ENCODE measurements around the gene WDR46. TPM values are rescaled to one million over a fixed set of nuclear protein-coding genes. Genes with fewer than 3 reads are reported as not detected.
A peak's percentile ranks its signal among the peaks of the same experiment; 100 is the strongest.

Gene WDR46
- total RNA-seq, 2 donors from 2014 or later, result 19.0 to 31.6 TPM

DNA sequence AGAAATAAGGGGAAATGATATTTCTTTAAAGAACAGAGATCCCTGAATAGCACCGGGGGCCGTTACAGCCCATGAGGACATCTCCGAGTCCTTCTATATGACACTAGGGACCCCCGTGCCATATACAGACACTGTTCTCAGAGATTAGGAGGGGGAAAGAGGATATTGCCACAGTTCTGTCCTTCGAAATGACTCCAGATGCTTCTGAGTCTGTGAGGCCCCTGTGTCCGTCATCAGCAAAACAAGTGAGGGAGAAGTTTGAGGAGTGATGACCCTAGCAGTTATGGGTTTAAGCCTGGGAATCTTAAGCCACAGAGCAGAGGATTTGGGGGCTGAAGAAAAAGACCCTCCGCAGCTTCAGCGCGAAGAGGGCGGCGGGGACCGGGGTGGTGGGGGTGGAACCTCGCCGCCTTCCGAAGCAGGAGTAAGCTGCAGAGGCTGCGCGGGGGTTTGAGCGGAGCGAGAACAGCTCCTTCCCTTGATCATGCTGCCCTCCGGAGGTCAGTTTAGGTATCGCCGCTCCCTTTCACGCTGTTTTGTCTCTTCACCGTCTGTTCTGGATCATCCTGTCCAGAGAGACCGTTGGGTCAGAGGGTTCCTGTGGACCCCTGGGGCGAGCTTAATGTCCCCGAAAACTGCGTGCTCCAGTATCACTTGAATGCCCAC, 40.9 kb downstream of the WDR46 start:
- intact Hi-C loops (cut with DNase I), result loop anchor here (1.0 to 10.0 kb wide), 6 partner anchors 36 to 353 kb away; no protein-coding TSS in a partner anchor
- ATAC-seq, result peak; percentile 71 to 76
- DNase-seq, result peak; percentile 90

GRCh38 chr6:33243476-33243875, 45.6 kb downstream of the WDR46 start:
- DNase-seq (no peak), ATAC-seq (no peak)
- intact Hi-C loops (cut with DNase I), result loop anchor here (5.0 to 10.0 kb wide), 3 partner anchors 81 to 349 kb away; no protein-coding TSS in a partner anchor

DNA sequence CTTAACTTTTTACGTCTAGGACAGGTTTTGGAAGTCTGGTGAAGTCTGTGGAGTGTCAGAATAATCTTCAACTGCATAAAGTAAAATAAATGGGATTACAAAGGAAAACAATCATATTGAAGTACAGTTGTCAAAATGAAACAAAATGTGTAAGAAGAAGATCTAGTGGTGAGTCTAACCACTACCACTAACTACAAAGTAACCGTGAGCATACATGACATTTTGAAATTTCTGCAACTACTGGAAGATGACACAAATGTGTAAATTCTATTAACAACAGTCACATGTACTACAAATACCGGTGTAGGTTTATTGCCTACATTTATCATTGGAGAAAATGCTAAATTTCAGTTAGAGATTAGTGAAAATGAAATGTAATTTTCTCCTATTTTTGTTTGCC, 47.1 kb downstream of the WDR46 start:
- no peak for ATAC-seq
- DNase-seq, result no peak
- intact Hi-C loops (cut with DNase I), result loop anchor here (5.0 to 10.0 kb wide), 3 partner anchors 80 to 347 kb away; no protein-coding TSS in a partner anchor

- ATAC-seq (no peak), DNase-seq (no peak)
- intact Hi-C loops (cut with DNase I), result no loop called here
Measured at GRCh38 chr6:33237741-33238140, 51.3 kb downstream of the WDR46 start.

DNA sequence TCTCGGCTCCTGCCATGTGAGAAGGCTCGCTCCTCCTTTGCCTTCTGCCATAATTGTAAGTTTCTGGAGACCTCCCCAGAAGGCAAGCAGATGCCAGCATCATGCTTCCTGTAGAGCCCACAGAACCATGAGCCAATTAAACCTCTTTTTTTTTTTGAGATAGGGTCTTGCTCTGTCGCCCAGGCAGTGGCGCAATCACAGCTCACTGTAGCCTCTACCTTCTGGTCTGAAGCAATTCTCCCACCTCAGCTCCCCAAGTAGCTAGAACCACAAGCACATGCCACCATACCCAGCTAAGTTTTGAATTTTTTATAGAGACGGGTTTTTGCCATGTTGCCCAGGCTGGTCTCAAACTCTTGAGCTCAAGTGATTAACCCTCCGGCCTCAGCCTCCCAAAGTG, 52.2 kb downstream of the WDR46 start:
- DNase-seq, result no peak
- ATAC-seq, result no peak
- intact Hi-C loops (cut with DNase I), result no loop called here

DNA sequence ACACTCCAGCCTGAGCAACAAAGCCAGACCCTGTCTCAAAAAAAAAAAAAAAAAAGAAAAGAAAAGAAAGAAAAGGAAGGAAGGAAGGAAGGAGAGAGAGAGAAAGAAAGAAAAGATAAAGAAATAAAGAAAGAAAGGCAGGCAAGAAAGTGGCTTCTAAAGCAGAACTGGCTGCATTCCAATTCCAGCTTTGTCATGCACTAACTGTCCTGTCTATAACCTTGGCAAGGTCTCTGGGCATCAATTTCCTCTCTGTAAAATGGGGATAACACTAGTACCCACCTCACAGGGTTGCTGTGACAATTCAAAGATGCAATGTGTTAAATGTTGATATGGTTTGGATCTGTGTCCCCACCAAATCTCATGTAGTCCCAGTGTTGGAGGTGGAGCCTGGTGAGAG, 52.7 kb downstream of the WDR46 start:
- DNase-seq (no peak), ATAC-seq (no peak)
- intact Hi-C loops (cut with DNase I), result no loop called here

DNA sequence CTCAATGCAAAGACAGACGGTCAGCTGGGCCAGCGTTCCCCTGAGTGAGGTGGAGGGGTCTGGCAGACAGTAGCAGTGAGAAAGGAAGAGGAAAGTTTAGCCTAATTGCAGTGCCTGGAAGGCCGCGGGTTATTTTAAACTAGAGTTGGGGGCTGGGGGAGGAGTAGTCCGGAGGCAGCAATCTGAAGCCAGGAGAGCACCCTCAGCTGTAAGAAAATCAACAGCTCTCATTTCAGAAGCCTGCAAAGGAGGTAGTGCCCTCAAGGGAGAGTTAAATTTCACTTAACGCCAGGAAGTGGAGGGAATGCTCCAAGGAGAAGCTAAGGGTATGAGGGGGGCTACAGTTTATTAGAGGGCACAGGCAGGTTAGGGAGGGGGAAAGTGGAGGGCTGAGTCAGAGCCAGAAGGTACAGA, 53.8 kb downstream of the WDR46 start:
- no peak for DNase-seq
- intact Hi-C loops (cut with DNase I), result no loop called here
- no peak for ATAC-seq

Small RNA genes lying within 50 kb of the gene (microRNA-seq; reads per million reads assigned to microRNA genes)
- gene MIR6834 (0 reads per million in 2 donors), gene MIR6873 (0 reads per million in 2 donors)

Other genes with a start within 250 kb of the WDR46 start
- gene HLA-DPA1, start 215.6 kb downstream of the WDR46 start, total RNA-seq, result 10 to 100 TPM; 50.5 to 54.1 TPM
- gene HLA-DPB1, start 213.2 kb downstream of the WDR46 start, total RNA-seq, result 10 to 100 TPM; 47.8 to 53.8 TPM
- gene COL11A2, start 96.8 kb downstream of the WDR46 start, total RNA-seq, result 1 to 10 TPM in 1 of 2 donors, under 1 TPM in 1; 0.94 to 1.3 TPM
- 10 to 100 TPM; 32.5 to 39.5 TPM for gene RXRB, start 88.6 kb downstream of the WDR46 start, total RNA-seq
- 100 to 1,000 TPM in 1 of 2 donors, 10 to 100 TPM in 1; 80.1 to 132 TPM for gene SLC39A7, start 88.4 kb downstream of the WDR46 start, total RNA-seq
- 10 to 100 TPM; 13.3 to 14.3 TPM for gene HSD17B8, start 84.6 kb downstream of the WDR46 start, total RNA-seq
- 10 to 100 TPM; 29.7 to 30.0 TPM for gene RING1, start 80.7 kb downstream of the WDR46 start, total RNA-seq
- gene VPS52, start 17.4 kb downstream of the WDR46 start, total RNA-seq, result 10 to 100 TPM; 25.9 to 33.4 TPM
- 1,000 to 10,000 TPM; 1,167 to 1,230 TPM for gene RPS18, start 17.2 kb downstream of the WDR46 start, total RNA-seq
- gene B3GALT4, start 12.1 kb downstream of the WDR46 start, total RNA-seq, result 1 to 10 TPM; 7.5 to 9.8 TPM
- gene PFDN6, start 362 bp upstream of the WDR46 start, total RNA-seq, result 10 to 100 TPM; 43.9 to 47.5 TPM
- gene RGL2, start 9.7 kb upstream of the WDR46 start, total RNA-seq, result 10 to 100 TPM; 48.5 to 54.3 TPM
- 10 to 100 TPM; 74.0 to 80.9 TPM for gene TAPBP, start 24.8 kb upstream of the WDR46 start, total RNA-seq
- gene ZBTB22, start 28.5 kb upstream of the WDR46 start, total RNA-seq, result 10 to 100 TPM; 14.1 to 15.7 TPM
- 10 to 100 TPM; 16.2 to 22.5 TPM for gene DAXX, start 33.7 kb upstream of the WDR46 start, total RNA-seq
- 1 to 10 TPM in 1 of 2 donors, under 1 TPM in 1; 0.31 to 1.9 TPM for gene KIFC1, start 102.6 kb upstream of the WDR46 start, total RNA-seq
- 10 to 100 TPM; 49.5 to 58.3 TPM for gene PHF1, start 121.8 kb upstream of the WDR46 start, total RNA-seq
- 100 to 1,000 TPM; 114 to 126 TPM for gene CUTA, start 128.9 kb upstream of the WDR46 start, total RNA-seq
- 1 to 10 TPM; 9.0 to 9.8 TPM for gene SYNGAP1, start 130.8 kb upstream of the WDR46 start, total RNA-seq
- 1 to 10 TPM; 4.4 to 5.9 TPM for gene ZBTB9, start 165.3 kb upstream of the WDR46 start, total RNA-seq